Spleen (tissue), 11 donors: Measurements from ENCODE around the gene LRMDA. TPM values are rescaled to one million over a fixed set of nuclear protein-coding genes. Genes with fewer than 3 reads are reported as not detected.

Experiments
- DNase-seq: peaks from one replicate; pipeline ENCODE4 v3.0.0-alpha.2; 2020
- H3K27ac ChIP-seq, 8 donors: fragments of 200-600 bp; sonication (generic) in 7 of 8; 1 replicate in 4 of 8; 2 replicates in 4 of 8; pipeline versions ENCODE4 v1.5.0 to v1.8.0; 2016 to 2021; ENCODE audit warnings: inconsistent platforms in 4 of 8, mild to moderate bottlenecking in 4 of 8, moderate library complexity in 1 of 8
- H3K27me3 ChIP-seq, 7 donors: fragments of 200-600 bp; sonication (generic) in 6 of 7; replicated peaks in 1 of 7; 1 replicate in 4 of 7; 2 replicates in 3 of 7; pipeline versions ENCODE4 v1.5.0 to v1.8.0; 2016 to 2021; ENCODE audit warnings: inconsistent platforms in 3 of 7, mild to moderate bottlenecking in 1 of 7
- H3K36me3 ChIP-seq, 6 donors: fragments of 200-600 bp; sonication (generic) in 5 of 6; 1 replicate in 4 of 6; 2 replicates in 2 of 6; pipeline versions ENCODE4 v1.5.0 to v1.8.0; 2016 to 2021; ENCODE audit warnings: inconsistent platforms in 2 of 6
- H3K4me1 ChIP-seq, 6 donors: fragments of 200-600 bp; sonication (generic) in 5 of 6; 1 replicate in 3 of 6; 2 replicates in 3 of 6; pipeline versions ENCODE4 v1.5.0 to v1.8.0; 2016 to 2021; ENCODE audit warnings: inconsistent platforms in 3 of 6
- H3K4me3 ChIP-seq, 8 donors: fragments of 200-600 bp; sonication (generic) in 7 of 8; 1 replicate in 4 of 8; 2 replicates in 4 of 8; pipeline versions ENCODE4 v1.5.0 to v1.8.0; 2016 to 2021; ENCODE audit warnings: inconsistent platforms in 4 of 8, mild to moderate bottlenecking in 4 of 8, moderate library complexity in 2 of 8
- H3K9me3 ChIP-seq, 8 donors: fragments of 200-600 bp; sonication (generic) in 7 of 8; 1 replicate in 4 of 8; 2 replicates in 4 of 8; pipeline versions ENCODE4 v1.5.0 to v1.8.0; 2016 to 2021; ENCODE audit warnings: inconsistent platforms in 4 of 8
- CTCF ChIP-seq, 11 experiments: fragments of 200-600 bp in 7 of 11; fragments of 450-650 bp in 4 of 11; sonication (generic) in 4 of 11; IDR thresholded peaks in 8 of 11; conservative IDR thresholded peaks in 3 of 11; 1 replicate in 7 of 11; 2 replicates in 4 of 11; pipeline versions ENCODE4 v1.4.0 to v1.8.0; 2016 to 2021; ENCODE audit warnings: antibody characterized with exemption in 11 of 11, inconsistent platforms in 4 of 11, mild to moderate bottlenecking in 1 of 11
- POLR2A ChIP-seq, 3 donors: fragments of 450-650 bp; IDR thresholded peaks; one replicate each; pipeline ENCODE4 v1.5.1; 2017; ENCODE audit warnings: antibody characterized with exemption in 3 of 3, mild to moderate bottlenecking in 1 of 3
- POLR2AphosphoS5 ChIP-seq, 3 donors: sonication (generic); formaldehyde crosslinking; IDR thresholded peaks; one replicate each; pipeline ENCODE4 v1.5.1; 2017; ENCODE audit warnings: antibody characterized with exemption in 3 of 3
- WGBS, 5 donors: extraction: QIAGEN DNeasy Blood & Tissue Kit in 3 of 5; methylation state at CpG; one replicate each; pipeline versions ENCODE4 v1.1.5 to v1.1.7; 2013 to 2018; 5-methylcytosine and 5-hydroxymethylcytosine counted together
- intact Hi-C: fragments of 100-400 bp; cut with DNase I; formaldehyde crosslinking; loops from one replicate; pipeline ENCODE4 v1.15.0; 2023; ENCODE audit warnings: low total_unique reads
- polyA plus RNA-seq, 3 donors: library from polyadenylated mRNA; stranded (reverse); fragments of 200-250 nt; gene quantifications; one replicate each; pipeline ENCODE4 v1.2.1, GENCODE V29; 2013
- total RNA-seq, 7 donors: library from RNA; depleted of rRNA in 3 of 7; stranded (reverse); fragments of >200 nt in 3 of 7; fragmentation: NEBNext Ultra II Directional in 4 of 7; extraction: Animal tissue kit (Norgen Biotek cat#: 25700) in 4 of 7; gene quantifications; one replicate each; pipeline versions ENCODE4 v1.1.0 to v1.2.1, GENCODE V29; 2016 to 2021
- donor health status: healthy with polysubstance abuse.
- donor health status: DM: no; HTN: no; CAD: no; lungs with moderate emphysema.
- donor health status: DM: no; HTN: no; CAD: no.
- donor health status: Bipolar disorder and iron deficiency.
- donor health status: healthy.
- donor health status: DM: no; HTN: no; CAD: no.
- donor health status: DM: yes; HTN: yes; CAD: no.

LRMDA gene
- total and polyA plus RNA-seq, 10 donors = 7.3 to 46.6 (median 28.2) TPM

GRCh38 chr10:75761289-75761688, 329.9 kb downstream of the LRMDA start:
- Histone ChIP-seq H3K27ac (no peak overlapping the region), H3K4me1 (no peaks in the 10 kb centered on the region), H3K36me3 (no peaks in the 10 kb centered on the region), H3K9me3 (no peaks in the 10 kb centered on the region), H3K27me3 (no peaks in the 10 kb centered on the region), H3K4me3 (no peak overlapping the region)
- TF ChIP-seq POLR2A (IDR thresholded peaks at IDR 0.05) (no peak), POLR2AphosphoS5 (IDR thresholded peaks at IDR 0.05) (no peak), CTCF (IDR thresholded peaks at IDR 0.05 in 8 of 11, conservative IDR thresholded peaks at IDR 0.05 in 3 of 11) (no peak)
- no peak for DNase-seq
- WGBS, 5 donors = 84 to 98% (median 89%) methylated on average over 2 of the region's 2 CpGs
- intact Hi-C loops = no loop called here

GRCh38 chr10:75762431-75762802, 331.0 kb downstream of the LRMDA start:
- WGBS, 5 donors = 92 to 99% (median 96%) methylated on average over 2 of the region's 2 CpGs
- intact Hi-C loops = no loop called here

GRCh38 chr10:75763652-75764051, 332.2 kb downstream of the LRMDA start:
- WGBS, 5 donors = 90 to 98% (median 97%) methylated on average over 3 of the region's 3 CpGs
- no peaks in the 10 kb centered on the region for H3K4me1 ChIP-seq
- intact Hi-C loops = no loop called here

More at GRCh38 chr10:75762431-75762802, 331.0 kb downstream of the LRMDA start:
- Histone ChIP-seq H3K27me3 (no peaks in the 10 kb centered on the region), H3K4me1 (no peaks in the 10 kb centered on the region), H3K9me3 (peaks cover 0 to 7% (median 0%) of the 10 kb centered on the region in 8 donors), H3K36me3 (no peaks in the 10 kb centered on the region), H3K27ac (no peak overlapping the region), H3K4me3 (no peak overlapping the region)
- no peak for DNase-seq
- TF ChIP-seq POLR2A (IDR thresholded peaks at IDR 0.05) (no peak), POLR2AphosphoS5 (IDR thresholded peaks at IDR 0.05) (no peak), CTCF (IDR thresholded peaks at IDR 0.05 in 8 of 11, conservative IDR thresholded peaks at IDR 0.05 in 3 of 11) (no peak)

GRCh38 chr10:75764974-75765788, 333.8 kb downstream of the LRMDA start:
- TF ChIP-seq POLR2A (IDR thresholded peaks at IDR 0.05) (no peak), CTCF (IDR thresholded peaks at IDR 0.05 in 8 of 11, conservative IDR thresholded peaks at IDR 0.05 in 3 of 11) (no peak), POLR2AphosphoS5 (IDR thresholded peaks at IDR 0.05) (no peak)
- 59 to 79% (median 75%) methylated on average over 4 of the region's 4 CpGs for WGBS, 5 donors
- Histone ChIP-seq H3K36me3 (no peaks in the 10 kb centered on the region), H3K4me1 (no peaks in the 10 kb centered on the region), H3K9me3 (peaks cover 0 to 7% (median 0%) of the 10 kb centered on the region in 8 donors), H3K27me3 (no peaks in the 10 kb centered on the region), H3K4me3 (no peak overlapping the region), H3K27ac (no peak overlapping the region)
- DNase-seq = no peak
- intact Hi-C loops = no loop called here

More at GRCh38 chr10:75763652-75764051, 332.2 kb downstream of the LRMDA start:
- no peak for TF ChIP-seq POLR2AphosphoS5 (IDR thresholded peaks at IDR 0.05)
- no peak overlapping the region for H3K4me3 ChIP-seq
- H3K27me3 ChIP-seq = no peaks in the 10 kb centered on the region
- H3K9me3 ChIP-seq = peaks cover 0 to 7% (median 0%) of the 10 kb centered on the region in 8 donors
- H3K36me3 ChIP-seq = no peaks in the 10 kb centered on the region
- DNase-seq = no peak
- H3K27ac ChIP-seq = no peak overlapping the region
